HL-60 (cell line): ENCODE measurements around the gene HK1.

ENCODE experiments used
- DNase-seq, 2 experiments: peaks; one replicate each; pipeline ENCODE4 v3.0.0-alpha.2; 2010 to 2020; ENCODE audit warnings: low read depth in 1 of 2, low spot score in 1 of 2
- H3K27ac ChIP-seq: fragments of 250-450 bp; sonication (Bioruptor Pico); replicated peaks from 2 replicates; pipeline ENCODE4 v1.5.1; 2020; ENCODE audit warnings: mild to moderate bottlenecking, moderate library complexity
- H3K27me3 ChIP-seq: fragments of 250-450 bp; sonication (Bioruptor Pico); 2 replicates; pipeline ENCODE4 v1.5.1; 2021; ENCODE audit warnings: mild to moderate bottlenecking, moderate library complexity; ENCODE audit not compliant: insufficient read depth, poor library complexity, severe bottlenecking
- H3K4me3 ChIP-seq: replicated peaks from 2 replicates; pipeline ENCODE4 v1.5.1; 2011; ENCODE audit warnings: mild to moderate bottlenecking, control low read depth, low read length; ENCODE audit not compliant: insufficient read depth
- GABPA ChIP-seq: IDR thresholded peaks from 2 replicates; pipeline ENCODE4 v1.6.1; 2012; ENCODE audit warnings: low read depth
- POLR2AphosphoS5 ChIP-seq: IDR thresholded peaks from 2 replicates; pipeline ENCODE4 v1.6.1; 2012; ENCODE audit warnings: low read depth
- REST ChIP-seq: IDR thresholded peaks from 2 replicates; pipeline ENCODE4 v1.6.1; 2012; ENCODE audit warnings: low read depth; ENCODE audit not compliant: insufficient replicate concordance
- SPI1 ChIP-seq: IDR thresholded peaks from 2 replicates; pipeline ENCODE4 v1.6.1; 2012; ENCODE audit warnings: low read depth, mild to moderate bottlenecking, borderline replicate concordance
- long read RNA-seq: library from polyadenylated mRNA; unstranded; transcript quantifications from one replicate; pipeline ENCODE4 v2.0.0, GENCODE V29; 2020
- TF ChIP-seq, protein P1 (sequence below): IDR thresholded peaks from one replicate; pipeline ENCODE4 v1.5.1; 2011; ENCODE audit warnings: low read length, control low read depth, inconsistent platforms; ENCODE audit not compliant: insufficient read depth

Gene HK1
- long read RNA-seq, transcript HK1-202 (18 exons, 3,605 nt): major isoform, 17 of 20 reads
- long read RNA-seq, partial matches to known transcripts: 1 of 20 reads
- long read RNA-seq, other reads (novel, unspliced or antisense): 2 of 20 reads

- Histone ChIP-seq H3K4me3 (no peak within 1 kb of the TSS), H3K27me3 (no peaks in the 10 kb centered on the region), H3K27ac (no peak within 1 kb of the TSS)
- no peak for DNase-seq
- TF ChIP-seq POLR2AphosphoS5 (no peak), REST (no peak)
Measured at GRCh38 chr10:69278446-69278963, at the start of gene HK1. Gene HK1 (plus strand): TSS chr10:69278496.

DNA sequence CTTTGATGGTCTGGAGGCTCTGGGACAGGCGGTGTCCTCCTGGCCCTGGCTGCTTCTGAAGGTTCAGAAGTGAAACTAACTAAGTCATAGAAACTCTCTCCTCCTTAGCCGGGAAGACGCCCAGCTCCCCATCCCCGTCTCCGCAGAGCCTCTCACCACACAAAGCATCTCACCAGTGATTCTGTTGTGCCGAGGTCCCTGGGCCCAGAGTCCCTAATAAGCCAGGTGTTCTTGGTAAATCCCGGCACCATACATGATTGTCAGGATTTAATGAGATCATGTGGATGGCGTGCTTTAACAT, 48.7 kb upstream of the HK1 start:
- Histone ChIP-seq H3K27ac (no peak overlapping the region), H3K4me3 (no peak overlapping the region), H3K27me3 (no peaks in the 10 kb centered on the region)
- no peak for TF ChIP-seq SPI1
- TF ChIP-seq POLR2AphosphoS5: no peak
- no peak for TF ChIP-seq REST
- no peak for TF ChIP-seq GABPA
- TF ChIP-seq, protein P1, sequence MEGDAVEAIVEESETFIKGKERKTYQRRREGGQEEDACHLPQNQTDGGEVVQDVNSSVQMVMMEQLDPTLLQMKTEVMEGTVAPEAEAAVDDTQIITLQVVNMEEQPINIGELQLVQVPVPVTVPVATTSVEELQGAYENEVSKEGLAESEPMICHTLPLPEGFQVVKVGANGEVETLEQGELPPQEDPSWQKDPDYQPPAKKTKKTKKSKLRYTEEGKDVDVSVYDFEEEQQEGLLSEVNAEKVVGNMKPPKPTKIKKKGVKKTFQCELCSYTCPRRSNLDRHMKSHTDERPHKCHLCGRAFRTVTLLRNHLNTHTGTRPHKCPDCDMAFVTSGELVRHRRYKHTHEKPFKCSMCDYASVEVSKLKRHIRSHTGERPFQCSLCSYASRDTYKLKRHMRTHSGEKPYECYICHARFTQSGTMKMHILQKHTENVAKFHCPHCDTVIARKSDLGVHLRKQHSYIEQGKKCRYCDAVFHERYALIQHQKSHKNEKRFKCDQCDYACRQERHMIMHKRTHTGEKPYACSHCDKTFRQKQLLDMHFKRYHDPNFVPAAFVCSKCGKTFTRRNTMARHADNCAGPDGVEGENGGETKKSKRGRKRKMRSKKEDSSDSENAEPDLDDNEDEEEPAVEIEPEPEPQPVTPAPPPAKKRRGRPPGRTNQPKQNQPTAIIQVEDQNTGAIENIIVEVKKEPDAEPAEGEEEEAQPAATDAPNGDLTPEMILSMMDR: no peak
- no peak for DNase-seq

DNA sequence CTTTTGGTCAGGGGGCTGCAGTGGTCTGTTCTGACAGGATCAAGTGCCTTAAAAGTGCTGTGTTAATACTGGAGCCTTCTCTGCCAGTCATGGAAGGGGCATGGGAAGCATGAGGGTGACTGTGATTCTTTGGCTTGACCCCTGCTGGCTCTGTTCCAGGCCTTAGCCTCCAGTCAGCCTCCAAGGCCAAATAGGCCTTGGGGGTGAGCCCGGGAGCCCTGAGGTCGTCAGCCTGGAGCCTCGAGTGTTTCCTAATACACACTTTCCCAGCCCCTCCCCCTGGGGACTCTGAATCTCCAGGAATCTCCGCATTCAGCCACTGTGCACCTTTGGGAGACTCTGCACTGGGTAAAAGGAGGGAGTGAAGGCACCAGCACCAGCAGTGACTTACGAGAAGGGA, 48.2 kb upstream of the HK1 start:
- TF ChIP-seq GABPA (no peak), SPI1 (no peak), REST (no peak)
- TF ChIP-seq, protein P1: no peak
- Histone ChIP-seq H3K27me3 (no peaks in the 10 kb centered on the region), H3K27ac (no peak overlapping the region), H3K4me3 (no peak overlapping the region)
- DNase-seq: no peak

DNA sequence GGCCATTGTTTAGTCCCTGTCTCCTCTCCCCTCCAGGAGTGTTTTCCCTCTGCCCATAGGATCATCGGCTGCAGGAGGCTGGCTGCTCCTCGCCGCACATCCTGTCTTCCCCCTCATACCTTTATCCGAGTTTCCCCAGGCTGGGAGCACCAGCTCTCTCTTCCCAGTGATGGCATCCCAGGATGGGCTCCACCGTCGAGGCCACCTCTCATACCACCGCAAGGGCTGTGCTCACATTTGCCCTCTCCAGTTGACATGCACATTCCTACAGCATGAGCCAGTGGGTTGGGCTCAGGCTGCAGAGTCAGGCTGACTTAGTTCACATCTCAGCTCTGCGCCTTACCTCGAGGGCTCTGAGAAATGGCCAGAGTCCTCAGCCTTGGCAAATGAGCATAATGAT, 46.0 kb upstream of the HK1 start:
- TF ChIP-seq SPI1 (no peak), POLR2AphosphoS5 (no peak), GABPA (no peak), REST (no peak)
- TF ChIP-seq, protein P1: no peak
- no peak for DNase-seq
- H3K27ac ChIP-seq: no peak overlapping the region
- no peak overlapping the region for H3K4me3 ChIP-seq
- H3K27me3 ChIP-seq: no peaks in the 10 kb centered on the region
